ENCODE results near the gene SLC17A9.

SLC17A9 gene

GRCh38 chr20:63017826-63018411, 65.4 kb downstream of the SLC17A9 start:
- no peak for DNase-seq (ENCODE audit: low read depth)
